ENCODE data around the gene GKN1. TPM values are rescaled to one million over a fixed set of nuclear protein-coding genes. Genes with fewer than 3 reads are reported as not detected.

The GKN1 gene
- total RNA-seq, 1 experiment from 2014 or later = not detected

DNA sequence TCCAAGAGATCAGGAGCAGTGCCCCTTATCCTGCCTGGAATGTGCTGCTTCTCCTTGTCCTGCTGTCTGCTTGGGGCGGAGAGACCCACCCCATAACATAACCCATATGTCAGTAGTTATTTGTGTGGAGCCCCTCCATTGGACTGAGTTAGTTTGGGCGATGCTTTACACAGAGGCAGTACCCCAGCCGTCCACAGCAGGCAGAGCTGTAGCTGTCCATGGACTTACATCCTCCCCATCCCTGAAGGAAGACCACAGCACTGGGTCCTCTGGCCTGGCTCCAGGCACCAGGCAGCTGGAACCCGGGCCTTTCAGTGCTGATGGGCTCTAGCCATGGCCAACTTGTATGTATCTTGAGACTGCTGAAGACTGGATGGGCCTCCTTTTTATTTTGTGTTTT lies 42.0 kb upstream of the GKN1 start:
- no peak for DNase-seq (ENCODE audit: low spot score)
- ChIA-PET POLR2A (no interaction called here), CTCF (interaction anchor here (0.7 to 5.4 kb wide), 2 partner anchors 9 to 11 kb away, joined by 3 to 36 read pairs; no protein-coding TSS in a partner anchor)
- H3K4me1 Mint-ChIP-seq = no peaks in the 10 kb centered on the region
- 0 out of 2 replicates have a peak, but pooled peaks cover 5% of the 10 kb centered on the region for H3K9me3 Mint-ChIP-seq
- no peaks in the 10 kb centered on the region for H3K36me3 Mint-ChIP-seq
- H3K27me3 Mint-ChIP-seq (ENCODE audit: low read depth) = no peaks in the 10 kb centered on the region
- no peak overlapping the region for H3K27ac Mint-ChIP-seq
- peak; percentile 63 for ATAC-seq
- TF ChIP-seq OVOL2 (CRISPR knock-in tag; IDR thresholded peaks at IDR 0.05; ENCODE audit: borderline replicate concordance) (no peak), CBFB (CRISPR knock-in tag; IDR thresholded peaks at IDR 0.05; ENCODE audit: low read depth) (no peak)
- no peak overlapping the region for H3K4me3 Mint-ChIP-seq

DNA sequence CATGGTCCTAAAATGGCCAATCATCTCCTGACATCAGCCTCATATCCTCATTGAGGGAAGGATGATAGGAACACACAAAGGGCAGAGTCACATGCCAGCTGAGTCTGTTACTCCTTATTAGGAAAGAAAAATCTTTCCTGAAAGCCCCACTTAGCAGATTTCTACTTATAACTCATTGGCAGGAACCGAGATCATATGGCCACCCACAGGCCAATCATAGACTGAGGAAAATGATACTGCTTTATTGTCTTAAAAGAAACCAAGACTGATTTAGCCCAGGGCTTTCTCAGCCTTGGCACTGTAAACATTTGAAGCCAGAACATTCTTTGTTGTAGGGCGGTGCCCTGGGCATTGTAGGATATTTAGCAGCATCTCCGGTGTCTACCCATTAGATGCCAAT lies 40.4 kb upstream of the GKN1 start:
- POLR2A ChIA-PET = no interaction called here
- no peak for DNase-seq (ENCODE audit: low spot score)
- Mint-ChIP-seq H3K36me3 (no peaks in the 10 kb centered on the region), H3K4me1 (no peaks in the 10 kb centered on the region), H3K4me3 (no peak overlapping the region), H3K27me3 (ENCODE audit: low read depth) (no peaks in the 10 kb centered on the region), H3K27ac (no peak overlapping the region), H3K9me3 (peaks cover 8% of the 10 kb centered on the region)
- CTCF ChIA-PET = interaction anchor here (0.9 to 5.4 kb wide), 3 partner anchors 9 to 95 kb away, joined by 3 to 36 read pairs (median 5); no protein-coding TSS in a partner anchor
- no peak for ATAC-seq
- TF ChIP-seq, protein P1, sequence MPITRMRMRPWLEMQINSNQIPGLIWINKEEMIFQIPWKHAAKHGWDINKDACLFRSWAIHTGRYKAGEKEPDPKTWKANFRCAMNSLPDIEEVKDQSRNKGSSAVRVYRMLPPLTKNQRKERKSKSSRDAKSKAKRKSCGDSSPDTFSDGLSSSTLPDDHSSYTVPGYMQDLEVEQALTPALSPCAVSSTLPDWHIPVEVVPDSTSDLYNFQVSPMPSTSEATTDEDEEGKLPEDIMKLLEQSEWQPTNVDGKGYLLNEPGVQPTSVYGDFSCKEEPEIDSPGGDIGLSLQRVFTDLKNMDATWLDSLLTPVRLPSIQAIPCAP (CRISPR knock-in tag; IDR thresholded peaks at IDR 0.05) = no peak
- TF ChIP-seq, protein P2, sequence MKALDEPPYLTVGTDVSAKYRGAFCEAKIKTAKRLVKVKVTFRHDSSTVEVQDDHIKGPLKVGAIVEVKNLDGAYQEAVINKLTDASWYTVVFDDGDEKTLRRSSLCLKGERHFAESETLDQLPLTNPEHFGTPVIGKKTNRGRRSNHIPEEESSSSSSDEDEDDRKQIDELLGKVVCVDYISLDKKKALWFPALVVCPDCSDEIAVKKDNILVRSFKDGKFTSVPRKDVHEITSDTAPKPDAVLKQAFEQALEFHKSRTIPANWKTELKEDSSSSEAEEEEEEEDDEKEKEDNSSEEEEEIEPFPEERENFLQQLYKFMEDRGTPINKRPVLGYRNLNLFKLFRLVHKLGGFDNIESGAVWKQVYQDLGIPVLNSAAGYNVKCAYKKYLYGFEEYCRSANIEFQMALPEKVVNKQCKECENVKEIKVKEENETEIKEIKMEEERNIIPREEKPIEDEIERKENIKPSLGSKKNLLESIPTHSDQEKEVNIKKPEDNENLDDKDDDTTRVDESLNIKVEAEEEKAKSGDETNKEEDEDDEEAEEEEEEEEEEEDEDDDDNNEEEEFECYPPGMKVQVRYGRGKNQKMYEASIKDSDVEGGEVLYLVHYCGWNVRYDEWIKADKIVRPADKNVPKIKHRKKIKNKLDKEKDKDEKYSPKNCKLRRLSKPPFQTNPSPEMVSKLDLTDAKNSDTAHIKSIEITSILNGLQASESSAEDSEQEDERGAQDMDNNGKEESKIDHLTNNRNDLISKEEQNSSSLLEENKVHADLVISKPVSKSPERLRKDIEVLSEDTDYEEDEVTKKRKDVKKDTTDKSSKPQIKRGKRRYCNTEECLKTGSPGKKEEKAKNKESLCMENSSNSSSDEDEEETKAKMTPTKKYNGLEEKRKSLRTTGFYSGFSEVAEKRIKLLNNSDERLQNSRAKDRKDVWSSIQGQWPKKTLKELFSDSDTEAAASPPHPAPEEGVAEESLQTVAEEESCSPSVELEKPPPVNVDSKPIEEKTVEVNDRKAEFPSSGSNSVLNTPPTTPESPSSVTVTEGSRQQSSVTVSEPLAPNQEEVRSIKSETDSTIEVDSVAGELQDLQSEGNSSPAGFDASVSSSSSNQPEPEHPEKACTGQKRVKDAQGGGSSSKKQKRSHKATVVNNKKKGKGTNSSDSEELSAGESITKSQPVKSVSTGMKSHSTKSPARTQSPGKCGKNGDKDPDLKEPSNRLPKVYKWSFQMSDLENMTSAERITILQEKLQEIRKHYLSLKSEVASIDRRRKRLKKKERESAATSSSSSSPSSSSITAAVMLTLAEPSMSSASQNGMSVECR (CRISPR knock-in tag; IDR thresholded peaks at IDR 0.05; ENCODE audit: borderline replicate concordance) = no peak
- TF ChIP-seq, protein P3, sequence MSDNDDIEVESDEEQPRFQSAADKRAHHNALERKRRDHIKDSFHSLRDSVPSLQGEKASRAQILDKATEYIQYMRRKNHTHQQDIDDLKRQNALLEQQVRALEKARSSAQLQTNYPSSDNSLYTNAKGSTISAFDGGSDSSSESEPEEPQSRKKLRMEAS (CRISPR knock-in tag; IDR thresholded peaks at IDR 0.05) = no peak
- TF ChIP-seq ZNF671 (CRISPR knock-in tag; IDR thresholded peaks at IDR 0.05) (no peak), MYBL2 (CRISPR knock-in tag; IDR thresholded peaks at IDR 0.05) (no peak), FOXP1 (CRISPR knock-in tag; IDR thresholded peaks at IDR 0.05; ENCODE audit: borderline replicate concordance) (no peak), ZNF317 (CRISPR knock-in tag; IDR thresholded peaks at IDR 0.05; ENCODE audit: borderline replicate concordance, low read depth) (no peak), SMAD4 (CRISPR knock-in tag; IDR thresholded peaks at IDR 0.05) (no peak), IRF2 (CRISPR knock-in tag; IDR thresholded peaks at IDR 0.05; ENCODE audit: borderline replicate concordance, low read depth) (no peak), KAT7 (CRISPR knock-in tag; IDR thresholded peaks at IDR 0.05; ENCODE audit: borderline replicate concordance) (no peak), CREM (CRISPR knock-in tag; IDR thresholded peaks at IDR 0.05) (no peak)
- TF ChIP-seq, protein P4, sequence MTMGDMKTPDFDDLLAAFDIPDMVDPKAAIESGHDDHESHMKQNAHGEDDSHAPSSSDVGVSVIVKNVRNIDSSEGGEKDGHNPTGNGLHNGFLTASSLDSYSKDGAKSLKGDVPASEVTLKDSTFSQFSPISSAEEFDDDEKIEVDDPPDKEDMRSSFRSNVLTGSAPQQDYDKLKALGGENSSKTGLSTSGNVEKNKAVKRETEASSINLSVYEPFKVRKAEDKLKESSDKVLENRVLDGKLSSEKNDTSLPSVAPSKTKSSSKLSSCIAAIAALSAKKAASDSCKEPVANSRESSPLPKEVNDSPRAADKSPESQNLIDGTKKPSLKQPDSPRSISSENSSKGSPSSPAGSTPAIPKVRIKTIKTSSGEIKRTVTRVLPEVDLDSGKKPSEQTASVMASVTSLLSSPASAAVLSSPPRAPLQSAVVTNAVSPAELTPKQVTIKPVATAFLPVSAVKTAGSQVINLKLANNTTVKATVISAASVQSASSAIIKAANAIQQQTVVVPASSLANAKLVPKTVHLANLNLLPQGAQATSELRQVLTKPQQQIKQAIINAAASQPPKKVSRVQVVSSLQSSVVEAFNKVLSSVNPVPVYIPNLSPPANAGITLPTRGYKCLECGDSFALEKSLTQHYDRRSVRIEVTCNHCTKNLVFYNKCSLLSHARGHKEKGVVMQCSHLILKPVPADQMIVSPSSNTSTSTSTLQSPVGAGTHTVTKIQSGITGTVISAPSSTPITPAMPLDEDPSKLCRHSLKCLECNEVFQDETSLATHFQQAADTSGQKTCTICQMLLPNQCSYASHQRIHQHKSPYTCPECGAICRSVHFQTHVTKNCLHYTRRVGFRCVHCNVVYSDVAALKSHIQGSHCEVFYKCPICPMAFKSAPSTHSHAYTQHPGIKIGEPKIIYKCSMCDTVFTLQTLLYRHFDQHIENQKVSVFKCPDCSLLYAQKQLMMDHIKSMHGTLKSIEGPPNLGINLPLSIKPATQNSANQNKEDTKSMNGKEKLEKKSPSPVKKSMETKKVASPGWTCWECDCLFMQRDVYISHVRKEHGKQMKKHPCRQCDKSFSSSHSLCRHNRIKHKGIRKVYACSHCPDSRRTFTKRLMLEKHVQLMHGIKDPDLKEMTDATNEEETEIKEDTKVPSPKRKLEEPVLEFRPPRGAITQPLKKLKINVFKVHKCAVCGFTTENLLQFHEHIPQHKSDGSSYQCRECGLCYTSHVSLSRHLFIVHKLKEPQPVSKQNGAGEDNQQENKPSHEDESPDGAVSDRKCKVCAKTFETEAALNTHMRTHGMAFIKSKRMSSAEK (CRISPR knock-in tag; IDR thresholded peaks at IDR 0.05; ENCODE audit: borderline replicate concordance) = no peak
- TF ChIP-seq, protein P5, sequence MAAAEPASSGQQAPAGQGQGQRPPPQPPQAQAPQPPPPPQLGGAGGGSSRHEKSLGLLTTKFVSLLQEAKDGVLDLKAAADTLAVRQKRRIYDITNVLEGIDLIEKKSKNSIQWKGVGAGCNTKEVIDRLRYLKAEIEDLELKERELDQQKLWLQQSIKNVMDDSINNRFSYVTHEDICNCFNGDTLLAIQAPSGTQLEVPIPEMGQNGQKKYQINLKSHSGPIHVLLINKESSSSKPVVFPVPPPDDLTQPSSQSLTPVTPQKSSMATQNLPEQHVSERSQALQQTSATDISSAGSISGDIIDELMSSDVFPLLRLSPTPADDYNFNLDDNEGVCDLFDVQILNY (CRISPR knock-in tag; IDR thresholded peaks at IDR 0.05) = no peak
- TF ChIP-seq, protein P6, sequence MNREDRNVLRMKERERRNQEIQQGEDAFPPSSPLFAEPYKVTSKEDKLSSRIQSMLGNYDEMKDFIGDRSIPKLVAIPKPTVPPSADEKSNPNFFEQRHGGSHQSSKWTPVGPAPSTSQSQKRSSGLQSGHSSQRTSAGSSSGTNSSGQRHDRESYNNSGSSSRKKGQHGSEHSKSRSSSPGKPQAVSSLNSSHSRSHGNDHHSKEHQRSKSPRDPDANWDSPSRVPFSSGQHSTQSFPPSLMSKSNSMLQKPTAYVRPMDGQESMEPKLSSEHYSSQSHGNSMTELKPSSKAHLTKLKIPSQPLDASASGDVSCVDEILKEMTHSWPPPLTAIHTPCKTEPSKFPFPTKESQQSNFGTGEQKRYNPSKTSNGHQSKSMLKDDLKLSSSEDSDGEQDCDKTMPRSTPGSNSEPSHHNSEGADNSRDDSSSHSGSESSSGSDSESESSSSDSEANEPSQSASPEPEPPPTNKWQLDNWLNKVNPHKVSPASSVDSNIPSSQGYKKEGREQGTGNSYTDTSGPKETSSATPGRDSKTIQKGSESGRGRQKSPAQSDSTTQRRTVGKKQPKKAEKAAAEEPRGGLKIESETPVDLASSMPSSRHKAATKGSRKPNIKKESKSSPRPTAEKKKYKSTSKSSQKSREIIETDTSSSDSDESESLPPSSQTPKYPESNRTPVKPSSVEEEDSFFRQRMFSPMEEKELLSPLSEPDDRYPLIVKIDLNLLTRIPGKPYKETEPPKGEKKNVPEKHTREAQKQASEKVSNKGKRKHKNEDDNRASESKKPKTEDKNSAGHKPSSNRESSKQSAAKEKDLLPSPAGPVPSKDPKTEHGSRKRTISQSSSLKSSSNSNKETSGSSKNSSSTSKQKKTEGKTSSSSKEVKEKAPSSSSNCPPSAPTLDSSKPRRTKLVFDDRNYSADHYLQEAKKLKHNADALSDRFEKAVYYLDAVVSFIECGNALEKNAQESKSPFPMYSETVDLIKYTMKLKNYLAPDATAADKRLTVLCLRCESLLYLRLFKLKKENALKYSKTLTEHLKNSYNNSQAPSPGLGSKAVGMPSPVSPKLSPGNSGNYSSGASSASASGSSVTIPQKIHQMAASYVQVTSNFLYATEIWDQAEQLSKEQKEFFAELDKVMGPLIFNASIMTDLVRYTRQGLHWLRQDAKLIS (CRISPR knock-in tag; IDR thresholded peaks at IDR 0.05; ENCODE audit: borderline replicate concordance) = no peak
- TF ChIP-seq, protein P7, sequence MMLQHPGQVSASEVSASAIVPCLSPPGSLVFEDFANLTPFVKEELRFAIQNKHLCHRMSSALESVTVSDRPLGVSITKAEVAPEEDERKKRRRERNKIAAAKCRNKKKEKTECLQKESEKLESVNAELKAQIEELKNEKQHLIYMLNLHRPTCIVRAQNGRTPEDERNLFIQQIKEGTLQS (CRISPR knock-in tag; conservative IDR thresholded peaks at IDR 0.05) = no peak
- TF ChIP-seq, protein P8, sequence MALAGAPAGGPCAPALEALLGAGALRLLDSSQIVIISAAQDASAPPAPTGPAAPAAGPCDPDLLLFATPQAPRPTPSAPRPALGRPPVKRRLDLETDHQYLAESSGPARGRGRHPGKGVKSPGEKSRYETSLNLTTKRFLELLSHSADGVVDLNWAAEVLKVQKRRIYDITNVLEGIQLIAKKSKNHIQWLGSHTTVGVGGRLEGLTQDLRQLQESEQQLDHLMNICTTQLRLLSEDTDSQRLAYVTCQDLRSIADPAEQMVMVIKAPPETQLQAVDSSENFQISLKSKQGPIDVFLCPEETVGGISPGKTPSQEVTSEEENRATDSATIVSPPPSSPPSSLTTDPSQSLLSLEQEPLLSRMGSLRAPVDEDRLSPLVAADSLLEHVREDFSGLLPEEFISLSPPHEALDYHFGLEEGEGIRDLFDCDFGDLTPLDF (CRISPR knock-in tag; IDR thresholded peaks at IDR 0.05) = no peak
